Cardiac muscle cell (in vitro differentiated cells and primary cell): ENCODE data around the gene MYL7. TPM values are rescaled to one million over a fixed set of nuclear protein-coding genes. Genes with fewer than 3 reads are reported as not detected.

Source experiments
- DNase-seq, 2 donors: peaks; one replicate each; pipeline versions ENCODE4 v3.0.0 to v3.0.0-alpha.2; 2010 to 2017; ENCODE audit warnings: low read depth in 1 of 2, low spot score in 1 of 2
- H3K27ac ChIP-seq: fragments of 200-600 bp; sonication (generic); 2 replicates; pipeline ENCODE4 v1.5.1; 2016
- H3K27me3 ChIP-seq: fragments of 200-600 bp; sonication (generic); 2 replicates; pipeline ENCODE4 v1.6.0; 2016; ENCODE audit warnings: control low read depth
- H3K36me3 ChIP-seq: fragments of 200-600 bp; sonication (generic); 2 replicates; pipeline ENCODE4 v1.5.1; 2016; ENCODE audit warnings: control low read depth
- H3K4me1 ChIP-seq: fragments of 200-600 bp; sonication (generic); 2 replicates; pipeline ENCODE4 v1.8.1; 2017; ENCODE audit warnings: low read depth, mild to moderate bottlenecking, mixed run types
- H3K4me3 ChIP-seq: fragments of 200-600 bp; sonication (generic); 2 replicates; pipeline ENCODE4 v1.5.1; 2016; ENCODE audit warnings: mild to moderate bottlenecking
- H3K9me3 ChIP-seq: fragments of 200-600 bp; sonication (generic); 2 replicates; pipeline ENCODE4 v1.5.1; 2017; ENCODE audit warnings: low read depth, mild to moderate bottlenecking, control low read depth
- polyA plus RNA-seq: library from polyadenylated mRNA; unstranded; fragments of >200 nt; fragmentation: Nextera tagmentation; extraction: Ambion mirVana; gene quantifications from 2 replicates; pipeline ENCODE4 v1.2.1, GENCODE V29; 2016
- total RNA-seq: library from RNA; depleted of rRNA; stranded (reverse); fragments of >200 nt; gene quantifications from 2 replicates; pipeline ENCODE4 v1.2.3, GENCODE V29; 2016
- TF ChIP-seq, protein P1 (sequence below): IDR thresholded peaks from 2 replicates; pipeline ENCODE4 v1.5.1; 2012; ENCODE audit warnings: low read depth, mild to moderate bottlenecking, low read length

Gene MYL7
- total and polyA plus RNA-seq, 2 experiments from 2014 or later, result 9,288 to 20,231 TPM

- no peak for DNase-seq
- Histone ChIP-seq H3K27me3 (no peaks in the 10 kb centered on the region), H3K27ac (no peak overlapping the region), H3K4me1 (peaks cover 2% of the 10 kb centered on the region), H3K36me3 (no peaks in the 10 kb centered on the region), H3K9me3 (no peaks in the 10 kb centered on the region), H3K4me3 (no peak overlapping the region)
- TF ChIP-seq, protein P1, sequence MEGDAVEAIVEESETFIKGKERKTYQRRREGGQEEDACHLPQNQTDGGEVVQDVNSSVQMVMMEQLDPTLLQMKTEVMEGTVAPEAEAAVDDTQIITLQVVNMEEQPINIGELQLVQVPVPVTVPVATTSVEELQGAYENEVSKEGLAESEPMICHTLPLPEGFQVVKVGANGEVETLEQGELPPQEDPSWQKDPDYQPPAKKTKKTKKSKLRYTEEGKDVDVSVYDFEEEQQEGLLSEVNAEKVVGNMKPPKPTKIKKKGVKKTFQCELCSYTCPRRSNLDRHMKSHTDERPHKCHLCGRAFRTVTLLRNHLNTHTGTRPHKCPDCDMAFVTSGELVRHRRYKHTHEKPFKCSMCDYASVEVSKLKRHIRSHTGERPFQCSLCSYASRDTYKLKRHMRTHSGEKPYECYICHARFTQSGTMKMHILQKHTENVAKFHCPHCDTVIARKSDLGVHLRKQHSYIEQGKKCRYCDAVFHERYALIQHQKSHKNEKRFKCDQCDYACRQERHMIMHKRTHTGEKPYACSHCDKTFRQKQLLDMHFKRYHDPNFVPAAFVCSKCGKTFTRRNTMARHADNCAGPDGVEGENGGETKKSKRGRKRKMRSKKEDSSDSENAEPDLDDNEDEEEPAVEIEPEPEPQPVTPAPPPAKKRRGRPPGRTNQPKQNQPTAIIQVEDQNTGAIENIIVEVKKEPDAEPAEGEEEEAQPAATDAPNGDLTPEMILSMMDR, result no peak
Measured at GRCh38 chr7:44098092-44099068, 42.8 kb downstream of the MYL7 start.

DNA sequence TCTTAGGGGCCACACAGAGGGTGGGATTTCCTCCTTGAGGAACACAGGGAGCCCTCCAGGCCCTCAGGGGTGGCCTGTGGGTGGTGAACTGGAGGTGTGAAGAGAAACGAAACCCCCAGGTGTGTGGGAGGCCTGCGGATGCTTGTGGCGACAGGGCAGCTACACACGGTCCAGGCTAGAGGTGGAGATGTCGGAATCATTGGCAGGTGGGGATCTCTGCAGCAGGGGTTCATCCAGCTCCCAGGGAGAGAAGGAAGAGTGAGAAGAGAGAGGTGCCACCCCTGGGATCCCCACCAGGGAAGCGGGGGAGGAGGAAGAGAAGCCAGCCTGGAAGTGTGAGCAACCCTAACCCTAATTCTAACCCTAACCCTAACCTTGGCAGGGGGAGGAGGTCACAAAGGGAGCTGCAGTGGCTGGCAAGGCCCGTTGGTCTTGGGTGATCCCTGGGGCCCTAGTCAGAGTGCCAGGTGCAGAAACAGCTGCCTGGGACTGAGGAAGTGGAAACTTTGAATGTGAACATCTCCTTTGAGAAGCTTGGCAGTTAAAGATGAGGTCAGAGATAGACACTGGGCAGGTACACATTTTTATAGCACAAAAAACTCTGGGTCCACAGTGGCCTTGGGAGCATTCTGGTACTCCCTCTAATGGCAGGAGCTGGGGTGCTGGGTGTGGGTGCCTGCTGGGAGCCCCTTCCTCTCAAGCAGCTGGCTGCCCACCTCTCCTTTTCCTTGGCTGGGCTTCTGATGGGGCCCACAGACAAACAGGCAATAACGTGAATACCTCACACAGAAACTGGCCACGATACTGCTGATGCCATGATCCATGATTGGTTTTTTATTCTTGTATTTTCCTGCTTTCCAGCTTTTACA lies 43.8 kb downstream of the MYL7 start:
- Histone ChIP-seq H3K27me3 (no peaks in the 10 kb centered on the region), H3K4me3 (no peak overlapping the region), H3K27ac (no peak overlapping the region), H3K36me3 (no peaks in the 10 kb centered on the region), H3K4me1 (peaks cover 2% of the 10 kb centered on the region), H3K9me3 (no peaks in the 10 kb centered on the region)
- DNase-seq, result no peak
- TF ChIP-seq, protein P1, result no peak

GRCh38 chr7:44096326-44096881 lies 44.7 kb downstream of the MYL7 start:
- H3K27me3 ChIP-seq, result no peaks in the 10 kb centered on the region
- no peak overlapping the region for H3K4me3 ChIP-seq
- DNase-seq, result no peak
- peaks cover 2% of the 10 kb centered on the region for H3K4me1 ChIP-seq
- no peaks in the 10 kb centered on the region for H3K9me3 ChIP-seq
- TF ChIP-seq, protein P1, result no peak
- no peaks in the 10 kb centered on the region for H3K36me3 ChIP-seq
- H3K27ac ChIP-seq, result no peak overlapping the region

DNA sequence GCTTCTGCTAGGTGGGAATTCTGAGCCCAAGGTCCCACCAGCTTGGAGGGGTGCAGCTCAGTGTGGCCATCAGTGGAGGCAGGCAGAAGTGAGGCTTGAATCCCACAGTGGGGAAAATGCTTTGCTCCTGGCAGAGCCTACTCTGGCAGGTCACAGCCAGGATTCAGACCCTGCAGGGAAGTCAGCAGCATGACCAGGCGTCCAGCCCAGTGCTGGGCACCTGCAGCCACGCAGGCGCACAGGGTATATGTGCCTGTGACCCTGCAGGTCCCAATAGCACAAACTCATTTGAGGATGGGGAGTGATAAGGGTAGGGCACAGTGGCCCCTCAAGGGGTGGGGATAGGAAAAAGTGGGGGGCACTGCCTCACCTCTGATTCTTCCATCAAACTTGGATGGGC lies 45.4 kb downstream of the MYL7 start:
- Histone ChIP-seq H3K27me3 (no peaks in the 10 kb centered on the region), H3K4me3 (no peak overlapping the region), H3K36me3 (no peaks in the 10 kb centered on the region), H3K4me1 (peaks cover 2% of the 10 kb centered on the region), H3K9me3 (no peaks in the 10 kb centered on the region), H3K27ac (no peak overlapping the region)
- TF ChIP-seq, protein P1, result no peak
- DNase-seq, result no peak

DNA sequence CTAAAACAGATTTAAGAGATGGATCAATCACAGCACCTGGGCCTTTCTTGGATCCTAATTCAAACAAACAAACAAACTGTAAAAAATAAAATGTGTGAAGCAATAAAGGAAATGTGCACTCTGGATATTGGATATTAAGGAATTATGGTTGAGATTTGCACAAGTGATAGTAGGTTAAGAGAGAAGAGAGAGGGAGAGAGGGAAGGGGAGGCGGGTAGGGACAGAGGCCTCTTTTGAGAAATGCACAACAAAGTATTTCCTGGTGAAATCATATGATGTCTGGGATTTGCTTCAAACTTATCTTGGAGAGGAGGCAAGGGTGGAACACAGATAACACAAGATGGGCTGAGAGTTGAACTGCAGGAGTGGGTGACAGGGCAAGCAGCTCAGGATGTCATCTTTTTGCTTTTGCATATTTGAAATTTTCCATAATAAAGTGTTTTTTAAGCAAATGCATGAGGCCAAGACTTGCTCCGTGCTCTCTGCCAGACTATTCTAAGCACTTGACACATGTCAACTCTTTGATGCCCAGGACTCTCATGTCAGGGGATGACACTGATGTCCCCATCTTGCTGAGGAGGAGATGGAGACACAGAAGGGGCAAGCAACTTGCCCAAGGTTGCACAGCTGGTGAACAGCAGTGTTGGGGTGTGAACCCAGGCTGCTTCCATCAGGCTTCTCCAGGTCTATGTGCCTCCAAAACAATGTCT lies 46.1 kb downstream of the MYL7 start:
- Histone ChIP-seq H3K27ac (no peak overlapping the region), H3K4me1 (peaks cover 2% of the 10 kb centered on the region), H3K36me3 (no peaks in the 10 kb centered on the region)

More for the DNA sequence above, 46.1 kb downstream of the MYL7 start:
- DNase-seq, result no peak
- TF ChIP-seq, protein P1, result no peak
- no peaks in the 10 kb centered on the region for H3K9me3 ChIP-seq
- no peak overlapping the region for H3K4me3 ChIP-seq
- no peaks in the 10 kb centered on the region for H3K27me3 ChIP-seq
